GM18508 (cell line): ENCODE measurements around the gene ZNRF1.
"Not testable (repeated sequence)": the region's sequence is repeated elsewhere in the genome, so short reads cannot be mapped to it uniquely, and the experiment has no call there.

Experiments used
- ATAC-seq: cut with Tn5 transposase; IDR thresholded peaks from one replicate; pipeline ENCODE4 v1.9.1; 2021; ENCODE audit warnings: moderate number of reproducible peaks; ENCODE audit not compliant: insufficient read depth, unreplicated experiment

Gene ZNRF1

DNA sequence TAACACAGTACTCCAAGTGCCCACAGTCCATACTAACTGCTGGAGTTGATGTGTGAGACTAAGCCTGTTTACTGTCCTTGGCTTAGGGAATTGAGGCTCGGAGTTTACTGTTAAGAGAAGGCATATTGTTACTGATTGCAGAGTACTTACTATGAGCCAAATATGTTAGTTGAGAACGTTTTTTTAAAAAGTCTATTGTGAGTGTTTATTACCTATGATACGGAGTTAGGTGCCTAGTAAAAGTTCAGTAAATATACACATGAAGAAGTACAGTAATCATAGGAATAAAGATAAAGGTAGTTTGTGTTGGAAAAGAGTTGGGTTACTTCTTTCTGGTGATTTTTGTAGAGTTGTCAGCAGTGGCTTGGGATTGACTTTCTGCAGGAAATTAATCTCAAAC, 25.4 kb downstream of the ZNRF1 start:
- no peak for ATAC-seq

GRCh38 chr16:75024594-75024993, 25.8 kb downstream of the ZNRF1 start:
- no peak for ATAC-seq

- ATAC-seq, result no peak
Observed at GRCh38 chr16:75025761-75026160, 26.9 kb downstream of the ZNRF1 start.

- not testable (repeated sequence) for ATAC-seq
Observed at GRCh38 chr16:75026239-75026891, 27.5 kb downstream of the ZNRF1 start.

GRCh38 chr16:75026892-75027391, 28.1 kb downstream of the ZNRF1 start:
- no peak for ATAC-seq

DNA sequence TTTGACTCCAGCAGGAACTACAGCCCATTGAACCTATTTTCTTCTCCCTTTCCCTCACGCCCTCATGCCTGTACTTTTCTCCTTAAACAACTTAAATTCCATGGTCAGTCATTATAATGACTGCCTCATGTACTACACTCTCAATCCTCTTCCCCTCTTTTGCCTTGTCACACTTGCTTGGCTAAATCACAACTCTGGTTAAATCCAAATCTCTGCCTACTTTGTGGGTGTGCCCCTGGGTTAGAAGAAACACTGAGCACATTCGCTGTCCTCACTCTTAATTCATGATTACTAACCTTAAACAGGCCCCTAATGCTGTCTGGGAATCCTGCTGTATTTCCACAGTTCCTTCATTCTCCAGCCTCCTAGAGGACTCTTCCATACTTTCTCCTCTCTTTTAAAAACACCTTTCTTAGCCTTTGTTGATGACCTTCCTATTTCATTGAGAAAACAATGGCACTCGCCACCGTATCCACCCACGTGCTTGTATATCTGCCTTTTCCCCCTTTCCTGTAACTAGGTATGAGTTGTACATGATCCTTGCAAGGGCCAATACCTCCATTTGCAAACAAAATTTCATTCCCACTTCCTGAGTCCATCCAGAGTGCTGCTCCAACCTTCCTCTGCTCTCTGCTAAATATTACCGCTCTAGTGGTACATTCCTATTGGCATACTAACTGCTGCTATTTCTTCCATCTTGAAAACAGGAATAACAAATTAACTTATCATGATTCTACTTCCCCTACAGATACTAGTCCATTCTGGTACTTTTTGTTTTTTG, 28.9 kb downstream of the ZNRF1 start:
- ATAC-seq, result no peak

- no peak for ATAC-seq
Observed at GRCh38 chr16:75028544-75029135, 29.8 kb downstream of the ZNRF1 start.

- no peak for ATAC-seq
Observed at GRCh38 chr16:75029854-75030253, 31.0 kb downstream of the ZNRF1 start.

DNA sequence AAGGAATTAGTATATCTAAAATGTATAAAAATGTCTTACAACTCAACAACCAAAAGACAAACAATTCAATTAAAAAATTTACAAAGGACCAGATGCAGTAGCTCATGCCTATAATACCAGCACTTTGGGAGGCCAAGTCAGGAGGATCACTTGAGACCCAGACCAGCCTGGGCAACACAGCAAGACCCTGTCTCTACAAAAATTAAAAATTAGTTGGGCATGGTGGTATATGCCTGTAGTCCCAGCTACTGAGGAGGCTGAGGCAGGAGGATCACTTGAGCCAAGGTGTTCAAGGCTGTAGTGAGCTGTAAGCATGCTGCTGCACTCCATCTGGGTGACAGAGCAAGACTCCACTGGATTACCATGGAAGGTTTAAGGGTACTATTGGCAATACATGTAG, 33.8 kb downstream of the ZNRF1 start:
- no peak for ATAC-seq

- ATAC-seq, result no peak
Observed at GRCh38 chr16:75035410-75035968, 36.7 kb downstream of the ZNRF1 start.

DNA sequence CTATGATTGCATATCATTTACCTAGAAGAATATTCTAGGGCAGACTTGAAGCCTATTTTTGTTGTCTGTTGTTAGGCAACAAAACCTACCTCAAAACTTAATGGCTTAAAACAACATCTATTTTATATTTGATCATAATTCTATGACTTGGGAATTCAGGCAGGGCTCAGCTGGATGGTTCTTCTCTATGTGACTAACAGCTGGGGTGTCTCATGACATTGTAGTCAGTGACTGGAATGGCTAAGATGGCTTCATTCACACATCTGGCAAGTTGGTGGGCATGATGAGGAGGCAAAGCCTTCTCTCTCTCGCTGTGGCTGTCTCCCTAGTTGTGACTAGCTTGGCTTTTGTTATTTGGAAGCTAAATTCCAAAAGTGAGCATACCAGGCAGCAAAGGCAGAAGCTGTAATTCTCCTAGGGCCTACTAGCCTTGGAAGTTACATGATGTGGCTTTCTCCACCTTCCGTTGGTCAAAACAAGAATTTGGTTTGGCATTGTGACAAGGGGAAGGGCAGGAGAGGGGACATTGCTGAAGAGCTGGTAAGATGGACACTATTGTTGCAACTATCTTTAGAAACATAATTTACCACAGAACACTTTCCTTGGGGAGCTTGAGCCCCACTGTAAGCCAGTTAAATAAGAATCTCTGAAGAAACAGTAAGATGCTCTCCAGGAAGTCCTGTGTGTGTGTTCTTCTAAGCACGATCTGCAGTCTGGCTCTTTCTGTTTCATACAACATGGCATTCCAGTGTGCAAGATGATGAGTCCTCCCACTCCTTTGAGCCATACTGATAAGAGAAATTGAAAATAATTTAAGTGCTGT, 39.4 kb downstream of the ZNRF1 start:
- ATAC-seq, result no peak

GRCh38 chr16:75039941-75040340, 41.1 kb downstream of the ZNRF1 start:
- ATAC-seq, result no peak

- ATAC-seq, result no peak
Observed at GRCh38 chr16:75042426-75043174, 43.8 kb downstream of the ZNRF1 start.

GRCh38 chr16:75043175-75043895, 44.5 kb downstream of the ZNRF1 start:
- no peak for ATAC-seq

DNA sequence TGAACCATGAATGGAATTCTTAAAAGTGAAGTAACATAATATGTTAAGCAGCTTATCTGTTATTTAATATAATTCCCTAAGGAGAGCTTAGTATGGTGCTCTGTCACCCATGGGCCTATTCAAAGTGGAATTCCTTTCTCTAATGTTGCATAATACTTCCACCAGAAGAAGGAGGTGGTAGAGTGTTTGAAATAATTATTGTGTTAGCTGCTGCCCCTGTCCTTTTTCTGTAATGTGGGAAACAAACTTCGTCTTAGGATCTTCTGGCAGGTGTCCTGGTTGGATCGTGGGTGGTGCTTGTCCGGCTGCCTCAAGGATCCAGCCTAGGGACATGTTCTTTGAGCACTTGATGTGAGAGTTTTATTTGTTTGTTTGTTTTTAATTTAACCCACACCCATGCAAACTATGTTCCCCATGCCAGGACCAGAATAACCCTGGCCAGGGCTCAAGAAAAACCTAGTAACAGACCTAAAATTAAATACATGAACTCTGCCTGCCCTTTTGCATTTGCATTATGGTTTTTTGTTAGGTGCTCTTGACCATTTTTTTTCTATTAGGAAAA, 46.1 kb downstream of the ZNRF1 start:
- ATAC-seq, result no peak

DNA sequence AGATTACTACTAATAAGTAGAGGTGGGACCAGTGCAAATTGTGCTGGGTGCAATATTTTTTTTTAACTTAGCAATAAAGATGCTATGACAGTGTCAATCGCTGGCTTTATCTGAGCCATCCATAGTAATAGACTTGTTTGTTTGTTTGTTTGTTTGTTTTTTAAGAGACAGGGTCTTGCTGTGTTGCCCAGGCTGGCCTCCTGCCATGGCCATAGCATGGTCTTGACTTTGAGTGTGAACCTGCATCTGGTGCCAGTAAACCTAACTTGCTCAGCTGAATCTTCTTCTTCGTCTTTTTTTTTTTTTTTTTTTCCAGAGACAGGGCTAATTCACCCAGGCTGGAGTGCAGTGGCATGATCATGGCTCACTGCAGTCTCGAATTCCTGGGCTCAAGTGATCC, 46.6 kb downstream of the ZNRF1 start:
- ATAC-seq, result no peak

GRCh38 chr16:75048054-75048453, 49.2 kb downstream of the ZNRF1 start:
- ATAC-seq, result no peak

DNA sequence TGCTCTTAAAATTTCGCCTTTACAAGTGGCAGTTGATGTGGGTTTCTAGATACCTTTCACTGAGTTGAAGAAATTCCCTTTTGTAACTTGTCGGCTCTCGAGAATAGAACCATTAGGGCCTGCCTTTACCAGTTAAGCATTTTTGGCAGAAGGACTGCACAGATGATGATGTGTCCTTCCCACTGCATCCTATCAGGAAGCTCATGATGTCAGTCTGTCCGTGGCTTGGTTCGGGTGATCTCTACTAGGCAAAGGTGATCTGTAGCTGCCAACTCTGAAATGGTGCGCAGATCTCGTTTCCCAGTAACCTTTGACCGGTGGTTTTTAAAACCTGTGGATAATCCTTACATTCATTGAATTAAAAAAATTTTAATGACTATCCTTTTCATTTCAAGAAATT, 49.7 kb downstream of the ZNRF1 start:
- no peak for ATAC-seq
